IPS-11a (cell line): Measurements from ENCODE around the gene C4orf50.
"Not testable (repeated sequence)": the region's sequence is repeated elsewhere in the genome, so short reads cannot be mapped to it uniquely, and the experiment has no call there.

ENCODE experiments used
- H3K4me3 ChIP-seq: one replicate; pipeline ENCODE4 v1.5.1; 2013; ENCODE audit warnings: low read depth, low read length, control low read depth

Gene C4orf50

DNA sequence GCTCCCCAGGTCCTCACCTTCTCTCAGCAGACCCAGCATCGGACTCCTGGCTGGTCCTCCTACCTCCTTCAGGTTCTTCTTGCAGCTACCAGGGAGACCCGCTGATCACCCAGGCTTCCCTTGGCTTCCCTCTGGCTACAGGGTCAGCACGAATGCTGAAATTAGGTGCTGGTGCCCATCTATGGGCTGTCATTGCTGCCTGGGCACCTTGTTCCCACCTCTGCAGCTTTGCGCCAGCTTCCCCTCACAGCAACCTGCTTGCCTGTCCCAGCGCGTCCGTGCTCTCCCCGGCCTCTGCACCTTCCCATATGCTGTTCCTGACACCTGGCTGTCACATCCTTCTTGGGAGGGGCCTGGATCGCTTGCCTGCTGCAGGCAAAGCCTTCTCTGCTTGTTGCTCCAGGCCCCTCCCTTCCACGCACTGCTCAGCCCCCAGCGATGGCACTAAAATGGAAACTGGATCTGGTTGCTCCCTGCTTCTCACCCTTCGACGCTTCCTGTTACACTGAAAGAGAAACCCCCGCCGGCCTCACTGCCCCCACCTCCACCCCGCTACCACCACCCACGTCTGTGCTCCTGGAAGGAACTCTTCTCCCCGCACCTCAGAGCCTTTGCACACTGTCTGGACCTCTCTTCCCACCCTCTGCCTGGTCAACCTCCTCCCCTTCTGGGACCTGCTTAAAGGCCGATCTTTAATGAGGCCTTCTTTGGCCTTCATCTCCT is 22.2 kb downstream of the C4orf50 start:
- H3K4me3 ChIP-seq = no peak overlapping the region

DNA sequence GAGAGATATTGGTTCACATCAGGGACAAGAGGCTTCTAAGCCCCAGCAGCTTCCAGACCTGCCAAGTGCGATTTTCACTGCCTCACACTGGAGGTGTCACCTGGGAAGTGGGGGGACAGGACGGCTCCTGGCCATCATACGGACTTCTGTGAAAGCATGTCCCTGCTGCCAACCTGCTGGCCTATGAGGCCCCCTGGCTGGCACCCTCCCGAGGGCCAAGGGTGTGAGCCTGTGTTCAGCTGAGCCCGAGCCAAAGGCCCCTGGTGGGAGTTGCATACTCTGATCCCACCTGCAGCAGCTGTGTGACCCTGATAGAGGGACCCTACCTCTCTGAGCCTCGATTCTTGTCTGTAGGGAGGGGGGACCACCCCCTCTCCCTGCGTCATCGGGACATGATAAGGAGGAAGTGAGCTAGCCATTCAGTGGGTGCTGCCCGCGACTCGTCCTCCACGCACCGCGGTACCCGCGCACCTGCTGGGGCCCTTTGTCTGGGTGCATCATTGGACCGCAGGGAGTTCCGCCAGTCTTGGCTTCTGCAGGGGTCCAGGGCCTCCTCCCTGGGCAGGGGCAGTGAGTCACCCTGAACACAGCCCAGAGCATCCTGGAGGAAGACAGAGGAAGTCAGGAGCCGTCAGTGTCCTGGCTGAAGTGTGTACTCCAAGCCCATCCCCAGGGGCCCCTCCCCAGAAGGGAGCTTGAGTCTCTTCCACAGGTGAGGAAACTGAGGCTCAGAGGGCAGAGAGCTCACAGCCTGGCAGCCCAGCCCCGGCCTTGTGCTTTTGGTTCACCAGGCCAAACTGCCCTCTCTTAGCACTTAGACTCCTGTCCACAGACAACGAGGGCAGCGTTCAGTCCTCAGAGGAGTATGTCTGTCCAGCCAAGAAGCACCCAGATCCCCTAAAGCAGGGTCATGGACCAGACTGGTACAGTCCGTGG is 24.1 kb downstream of the C4orf50 start:
- H3K4me3 ChIP-seq = no peak overlapping the region

DNA sequence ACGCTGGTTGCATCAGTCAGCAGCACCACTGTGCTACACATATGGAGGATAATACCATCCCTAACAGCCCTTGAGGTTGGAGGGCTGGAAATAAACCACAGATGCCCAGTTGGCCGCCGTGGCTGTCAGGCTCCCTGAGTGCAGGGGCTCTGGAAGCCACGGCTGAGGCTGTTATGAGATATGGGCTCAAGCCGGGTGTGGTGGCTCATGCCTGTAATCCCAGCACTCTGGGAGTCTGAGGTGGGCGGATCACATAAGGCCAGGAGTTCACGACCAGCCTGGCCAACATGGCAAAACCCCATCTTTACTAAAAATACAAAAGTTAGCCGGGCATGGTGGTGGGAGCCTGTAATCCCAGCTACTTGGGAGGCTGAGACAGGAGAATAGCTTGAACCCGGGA is 24.9 kb downstream of the C4orf50 start:
- H3K4me3 ChIP-seq = not testable (repeated sequence)

DNA sequence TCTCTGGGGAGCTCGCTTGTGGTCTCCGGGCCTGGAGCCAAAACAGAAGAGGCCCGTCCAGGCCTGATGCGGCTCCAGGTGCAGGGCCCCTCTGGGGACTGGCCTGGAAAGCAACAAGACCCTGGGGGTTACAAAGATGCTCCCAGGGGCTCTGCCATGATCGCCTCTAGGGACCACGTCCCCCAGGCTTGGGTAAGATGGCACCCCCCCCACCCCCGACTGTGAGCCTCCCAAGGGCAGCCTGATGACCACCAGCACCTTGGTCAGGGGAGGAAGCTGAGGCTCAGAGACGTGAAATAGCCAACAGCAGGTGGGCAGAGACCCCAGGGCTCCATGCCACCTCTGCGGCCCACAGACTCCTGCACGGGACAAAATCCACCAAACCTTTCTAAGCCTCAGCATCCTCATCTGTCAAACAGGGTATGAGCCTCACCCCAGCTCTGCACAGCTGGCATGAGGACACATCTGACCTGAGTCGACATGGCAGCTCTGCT is 25.4 kb downstream of the C4orf50 start:
- H3K4me3 ChIP-seq = no peak overlapping the region

DNA sequence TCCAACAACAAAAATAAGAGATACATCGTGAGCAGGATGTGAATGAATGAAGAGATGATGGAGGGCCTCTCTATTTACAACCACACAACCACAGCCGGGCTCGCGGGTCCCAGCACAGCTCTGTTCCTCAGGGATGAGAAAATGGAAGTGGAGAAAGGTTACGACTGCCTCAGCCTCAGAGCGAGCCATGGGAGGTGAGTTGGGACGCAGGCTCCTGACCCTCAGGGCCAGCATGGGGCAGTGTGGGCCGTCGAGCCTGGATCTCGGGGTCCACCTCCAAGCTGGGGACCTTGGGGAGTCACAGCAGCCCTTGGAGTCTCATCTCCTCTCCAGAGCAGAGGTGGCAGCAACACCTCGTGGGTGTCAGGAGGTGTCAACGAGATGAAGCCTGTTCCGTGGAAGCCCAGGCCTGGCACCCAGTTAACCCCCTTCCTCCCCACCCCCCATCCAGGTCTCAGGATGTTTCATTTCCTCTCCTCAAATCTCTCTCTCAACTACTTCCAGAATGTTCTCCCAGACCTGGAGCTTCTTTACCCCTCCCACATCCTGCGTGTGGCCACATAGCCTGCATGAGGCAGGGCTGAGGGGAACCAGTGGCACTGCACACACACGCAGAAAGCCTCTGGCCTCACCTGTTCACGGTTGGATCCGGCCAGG is 25.9 kb downstream of the C4orf50 start:
- no peak overlapping the region for H3K4me3 ChIP-seq

DNA sequence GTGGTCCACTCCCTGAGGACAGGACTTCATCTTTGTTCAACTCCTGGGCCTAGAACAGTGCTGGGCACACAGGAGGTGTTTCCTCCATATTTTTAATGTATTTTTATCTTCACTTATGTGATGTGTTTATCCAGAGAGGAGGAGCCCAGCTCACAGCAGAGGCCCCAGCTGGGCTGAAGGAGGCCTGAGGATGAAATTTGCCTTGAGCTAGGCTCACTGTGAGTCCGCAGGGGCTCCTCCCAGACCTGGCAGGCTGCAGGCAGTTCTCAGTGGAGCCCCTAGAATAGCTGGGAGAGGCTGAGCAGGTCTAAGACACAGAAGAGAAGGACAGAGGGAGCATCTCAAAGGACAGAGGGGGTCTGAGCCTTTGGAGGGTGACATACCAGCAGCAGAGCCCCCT is 26.8 kb downstream of the C4orf50 start:
- no peak overlapping the region for H3K4me3 ChIP-seq

DNA sequence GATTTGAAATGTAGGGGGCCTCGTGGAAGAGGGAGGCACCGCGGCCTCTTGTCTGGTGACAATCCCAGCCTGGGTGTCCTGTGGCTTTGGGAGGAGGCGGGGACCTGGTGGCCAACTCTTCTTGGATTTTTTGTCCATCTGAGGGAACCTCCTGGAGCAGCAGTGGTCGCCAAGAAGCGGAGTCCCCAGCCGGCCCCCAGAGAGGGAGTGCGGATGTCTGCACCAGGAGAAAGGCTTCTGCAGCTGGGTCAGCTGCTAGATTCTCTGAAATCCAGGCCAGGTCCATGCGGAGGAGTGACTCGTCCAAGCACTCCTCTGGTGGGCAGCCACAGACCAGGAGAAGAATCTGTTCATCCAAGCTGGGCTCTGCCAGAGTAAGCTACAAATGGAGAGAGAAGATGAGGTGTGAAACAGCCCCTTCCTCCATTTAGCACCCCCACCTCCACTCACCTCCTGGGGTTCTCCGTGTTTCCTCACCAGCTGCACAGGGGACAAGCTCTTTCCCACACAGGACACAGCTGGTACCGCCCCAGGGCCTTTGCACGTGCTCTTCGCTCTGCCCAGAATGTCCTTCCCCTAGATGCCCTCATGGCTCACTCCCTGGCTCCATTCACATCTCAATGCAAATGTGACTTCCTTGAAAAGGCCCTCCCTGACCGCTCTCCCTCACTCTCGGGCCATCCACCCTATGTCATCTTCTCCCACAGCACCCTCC is 27.6 kb downstream of the C4orf50 start:
- H3K4me3 ChIP-seq = no peak overlapping the region

DNA sequence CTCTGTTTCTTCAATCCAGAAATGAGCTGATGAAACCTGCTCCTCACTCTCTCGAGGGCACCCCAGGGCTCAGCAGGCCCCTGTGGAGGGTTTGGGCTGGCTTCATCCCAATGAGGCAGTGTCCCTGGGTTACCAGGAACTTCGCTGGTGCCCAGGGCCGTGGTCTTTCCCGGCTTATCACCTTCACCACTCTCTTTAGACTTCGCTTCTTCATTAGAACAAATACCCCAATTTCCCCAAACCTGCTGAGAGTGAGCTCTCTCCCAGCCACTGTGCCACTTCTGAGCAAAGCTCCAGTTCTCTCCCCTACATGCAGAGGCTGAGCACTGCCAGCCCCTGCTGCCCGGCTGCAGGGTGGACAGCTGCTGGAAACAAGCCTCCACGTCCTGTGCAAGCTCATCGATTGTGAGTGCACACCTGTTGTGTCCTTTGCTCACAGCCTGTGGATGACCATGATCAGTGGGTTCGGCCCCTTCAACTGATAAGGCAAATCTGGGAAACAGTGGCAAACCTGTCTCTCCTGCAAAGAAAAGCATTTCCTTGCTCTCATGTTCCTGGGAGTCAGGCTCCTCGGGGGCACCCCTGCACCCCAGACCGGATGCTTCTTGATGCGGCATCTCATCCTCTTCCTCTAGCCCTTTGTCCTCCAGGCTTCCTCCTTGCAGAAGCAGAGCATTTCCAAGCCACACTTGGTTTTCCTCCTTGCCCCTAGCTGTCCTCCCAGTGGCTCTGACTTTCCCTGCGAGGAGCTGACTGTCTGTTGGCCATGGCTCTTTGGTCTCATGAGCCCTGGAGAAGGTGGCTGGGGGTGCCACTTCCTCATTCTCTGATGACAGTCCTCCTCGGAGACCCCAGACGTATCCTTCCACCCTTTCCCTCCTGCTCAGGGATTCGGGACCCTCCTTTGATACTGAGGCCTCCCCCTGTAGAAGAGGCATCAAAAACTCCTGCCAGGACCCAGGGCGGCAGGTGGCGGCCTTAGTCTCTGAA is 28.7 kb downstream of the C4orf50 start:
- no peak overlapping the region for H3K4me3 ChIP-seq

DNA sequence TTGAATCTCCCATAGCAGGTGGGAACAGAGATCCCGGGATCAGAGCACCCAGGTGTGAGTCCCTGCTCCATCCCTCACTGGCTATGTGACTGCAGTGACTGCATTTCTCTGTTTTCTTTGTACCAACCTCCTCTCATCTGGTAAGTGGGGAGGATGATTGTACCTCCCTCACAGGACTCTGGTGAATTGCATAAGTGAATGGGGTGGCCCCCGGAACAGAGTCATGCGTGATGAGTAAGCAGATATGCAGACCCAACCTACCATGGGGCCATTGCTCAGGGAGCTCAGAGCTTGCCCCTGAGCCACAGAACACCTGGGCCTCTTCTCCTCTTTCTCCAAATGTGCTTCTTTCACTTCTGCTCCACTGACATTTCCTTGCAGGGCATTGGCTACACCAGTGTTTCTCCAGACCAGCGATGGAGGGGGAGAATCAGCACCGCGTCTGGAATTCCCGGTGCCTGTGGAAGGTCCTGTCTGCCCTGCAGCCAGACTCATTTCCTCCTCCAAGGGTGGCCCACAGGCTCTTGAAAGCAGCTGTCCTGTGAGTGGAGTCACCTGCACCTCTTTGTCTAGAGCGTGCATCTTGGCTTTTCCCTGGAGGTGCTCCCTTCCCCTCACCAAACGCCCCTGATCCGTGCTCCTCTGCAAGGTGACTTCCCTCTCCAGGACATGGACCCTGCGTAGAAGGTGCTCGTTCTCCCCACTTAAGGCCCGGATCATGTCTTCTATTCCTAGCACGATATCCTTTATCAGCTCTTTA is 30.0 kb downstream of the C4orf50 start:
- H3K4me3 ChIP-seq = no peak overlapping the region

DNA sequence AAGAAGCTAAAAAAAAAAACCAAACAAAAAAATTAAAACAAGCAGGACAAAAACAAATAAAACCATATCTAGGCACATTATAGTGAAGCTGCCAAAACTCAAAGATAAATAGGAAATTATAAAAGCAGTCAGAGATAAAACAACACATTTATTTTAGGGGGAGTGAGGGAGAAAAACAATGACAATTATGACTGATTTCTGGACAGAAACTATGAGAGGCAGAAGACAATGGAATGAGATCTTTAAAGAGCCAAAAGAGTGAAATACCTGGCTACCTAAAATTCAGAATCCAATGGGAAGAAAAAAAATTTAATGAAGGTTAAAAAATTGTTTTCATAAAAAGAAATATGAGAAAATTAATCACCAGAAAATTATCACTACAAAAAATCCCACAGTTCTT is 33.4 kb downstream of the C4orf50 start:
- H3K4me3 ChIP-seq = no peak overlapping the region

DNA sequence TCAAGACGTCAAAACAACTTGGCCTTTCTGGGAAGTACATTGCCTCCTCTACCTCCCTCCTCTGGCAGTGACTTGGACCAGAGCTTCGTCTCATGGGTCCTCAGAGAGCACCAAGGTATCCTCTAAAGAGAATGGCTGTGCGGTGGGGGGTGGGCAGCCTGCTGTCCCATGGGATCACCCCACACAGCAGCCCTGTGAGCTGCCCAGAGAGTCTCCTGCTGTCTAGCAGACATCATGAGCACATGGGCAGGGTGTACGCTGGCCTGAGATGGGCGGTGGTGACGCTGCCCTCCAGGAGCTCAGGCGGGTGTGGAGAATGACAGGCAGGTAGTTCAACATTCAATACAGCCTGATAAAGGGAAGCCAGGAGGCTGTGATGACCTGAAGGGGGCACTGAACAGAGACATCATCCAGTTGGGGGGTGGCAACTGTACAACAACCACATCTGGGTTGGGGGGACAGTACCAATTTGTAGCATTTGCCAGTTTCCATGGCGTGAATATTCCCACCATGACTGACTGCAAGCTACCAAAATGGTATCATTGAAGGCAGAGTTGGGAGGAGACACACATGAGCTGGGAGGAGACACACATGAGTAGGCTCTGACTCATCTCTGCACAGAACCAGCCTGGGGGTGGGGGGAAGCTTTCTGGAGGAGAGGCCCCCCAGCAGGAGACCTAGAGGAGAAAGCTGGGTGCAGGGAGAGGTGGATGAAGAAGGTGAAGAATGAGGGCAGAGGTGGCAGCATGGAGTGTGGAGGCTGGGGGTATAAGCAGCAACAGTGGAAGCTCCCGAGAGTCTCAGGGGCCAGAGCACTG is 35.9 kb downstream of the C4orf50 start:
- no peak overlapping the region for H3K4me3 ChIP-seq

DNA sequence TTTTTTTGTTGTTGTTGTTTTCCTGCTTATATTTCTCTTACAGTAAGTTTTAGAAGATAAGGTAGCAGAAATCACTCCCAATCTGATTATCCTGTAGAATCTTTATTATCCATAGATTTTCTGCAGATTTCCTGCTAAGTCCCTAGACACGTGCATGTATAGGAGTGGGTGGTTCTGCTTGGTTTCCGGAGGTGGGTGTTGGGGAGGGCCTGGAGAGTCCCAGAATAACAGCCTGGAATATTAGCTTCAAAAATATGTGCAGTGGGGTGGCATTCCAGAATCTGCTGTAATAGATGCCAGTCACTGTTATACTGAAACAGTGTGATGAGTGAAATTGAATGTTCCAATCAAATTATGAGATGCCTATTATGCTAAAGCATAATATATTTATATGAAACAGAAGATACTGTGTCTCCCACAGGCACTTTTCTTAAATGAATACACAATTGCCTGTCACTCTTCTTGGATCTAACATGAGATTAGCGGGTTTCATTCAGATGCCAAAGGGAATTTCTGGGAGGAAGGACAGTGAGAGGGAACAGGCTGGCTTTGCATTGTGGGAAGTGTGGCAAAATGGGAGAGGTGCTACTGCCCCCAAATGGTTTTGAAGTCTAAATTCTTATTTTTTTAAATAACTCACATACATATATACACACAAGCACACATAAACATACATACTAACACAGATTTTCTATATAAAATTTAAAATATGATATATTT is 37.6 kb downstream of the C4orf50 start:
- H3K4me3 ChIP-seq = no peak overlapping the region

DNA sequence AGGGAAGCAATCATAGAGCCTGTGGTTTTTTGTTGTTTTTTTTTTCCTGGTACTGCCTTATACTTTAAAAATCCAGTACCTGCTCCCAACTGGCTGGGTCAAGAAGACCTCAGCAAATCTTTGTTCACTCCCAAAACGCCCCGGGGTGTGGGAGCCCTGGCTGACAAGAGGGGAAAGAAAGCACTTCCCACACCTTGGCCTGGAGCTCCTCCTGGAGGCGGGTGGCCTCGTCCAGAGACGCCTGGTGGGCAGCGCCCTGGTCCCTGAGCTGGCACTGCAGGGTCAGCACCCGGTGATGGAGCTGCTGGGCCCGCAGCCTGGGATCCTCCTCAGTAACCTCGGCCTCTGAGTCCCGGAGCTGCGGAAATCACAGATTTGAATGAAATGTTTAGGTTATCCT is 38.2 kb downstream of the C4orf50 start:
- no peak overlapping the region for H3K4me3 ChIP-seq

DNA sequence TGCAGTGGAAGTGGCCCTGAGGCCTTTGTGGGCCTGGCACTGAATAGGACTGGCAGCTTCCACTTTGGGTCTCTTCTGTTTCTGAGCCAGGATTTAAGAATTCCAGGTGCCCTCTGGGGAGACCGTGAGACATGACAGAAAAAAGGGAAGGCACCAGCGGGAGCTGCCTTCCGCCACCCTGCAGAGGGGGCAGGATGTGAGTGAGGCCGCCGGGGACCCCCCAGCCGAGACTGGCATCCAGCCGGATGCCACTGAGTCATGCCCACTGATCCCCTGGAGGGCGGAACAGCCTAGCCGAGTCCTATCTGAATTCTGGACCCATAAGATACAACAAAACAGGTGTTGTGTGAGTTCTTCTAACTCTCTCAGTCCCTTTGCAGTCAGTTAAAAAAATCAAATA is 41.3 kb downstream of the C4orf50 start:
- no peak overlapping the region for H3K4me3 ChIP-seq

DNA sequence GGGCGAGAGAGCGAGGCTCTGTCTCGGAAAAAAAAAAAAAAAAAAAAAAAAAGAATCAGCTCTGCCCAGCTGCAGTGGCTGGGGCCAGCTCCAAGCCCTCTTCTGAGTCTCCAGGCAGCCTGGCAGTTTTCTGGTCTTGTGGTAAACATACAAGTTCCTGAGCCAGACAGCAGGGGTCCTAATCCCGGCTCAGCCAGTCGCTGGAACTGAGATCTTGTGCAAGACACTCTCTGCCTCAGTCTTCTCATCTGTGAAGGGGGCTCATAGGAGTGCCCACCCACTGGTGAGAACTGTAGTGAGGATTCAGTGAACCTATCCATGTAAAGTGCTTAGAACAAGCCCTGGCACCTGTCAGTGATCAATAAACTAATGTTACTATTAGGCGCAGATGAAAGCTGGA is 41.8 kb downstream of the C4orf50 start:
- no peak overlapping the region for H3K4me3 ChIP-seq

DNA sequence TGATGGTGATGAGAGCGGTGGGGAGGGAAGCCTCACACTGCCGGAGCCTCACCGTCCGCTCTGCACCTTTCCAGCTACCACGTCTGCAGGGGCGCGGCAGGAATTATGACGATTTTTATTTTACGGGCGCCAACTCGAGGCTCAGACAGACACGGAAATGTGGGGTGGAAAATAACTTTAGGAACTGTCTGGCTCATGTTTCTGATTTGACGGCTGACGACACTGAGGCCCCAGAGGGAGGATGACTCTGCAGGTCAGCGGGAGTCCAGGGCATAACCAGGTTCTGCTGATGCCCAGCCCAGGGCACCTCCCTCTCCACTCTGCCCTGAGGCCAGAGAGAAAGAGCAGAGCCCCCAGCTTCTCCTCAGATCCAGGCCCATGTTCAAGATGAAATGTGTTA is 43.9 kb downstream of the C4orf50 start:
- no peak overlapping the region for H3K4me3 ChIP-seq

DNA sequence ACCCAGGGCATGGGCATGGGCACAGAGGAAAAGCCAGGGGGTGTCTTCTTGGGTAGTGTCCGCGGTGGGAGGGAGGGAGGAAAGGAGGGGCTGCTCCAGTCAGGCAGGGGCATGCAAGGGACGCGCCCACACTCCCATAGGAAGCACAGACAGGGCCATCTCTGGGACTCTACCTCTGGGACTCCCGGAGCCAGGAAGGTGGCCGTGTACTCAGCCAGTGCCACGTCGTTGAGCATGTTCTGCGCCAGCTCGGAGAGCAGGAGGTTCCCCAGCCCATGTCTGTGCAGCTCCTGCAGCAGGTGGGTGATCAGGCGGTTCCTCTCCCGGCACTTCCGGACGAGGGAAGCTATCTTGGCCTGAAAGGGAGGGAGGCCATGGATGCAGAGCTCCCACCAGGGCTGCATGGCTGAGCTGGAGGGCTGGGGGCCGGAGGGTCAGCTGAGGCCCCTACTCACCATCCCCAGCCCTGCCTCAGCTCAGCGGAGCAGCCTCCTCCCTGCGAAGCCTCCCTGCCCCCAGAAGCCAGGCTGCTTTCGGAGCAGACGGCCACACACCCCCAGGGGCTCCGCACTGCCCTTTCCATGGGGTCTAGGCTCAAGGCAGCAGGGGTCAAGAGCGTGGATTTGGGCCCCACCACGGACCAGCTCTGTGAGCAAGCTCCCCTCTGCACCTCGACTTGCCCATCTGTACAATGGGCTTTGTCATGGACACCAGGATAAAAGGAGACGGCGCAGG is 44.6 kb downstream of the C4orf50 start:
- H3K4me3 ChIP-seq = no peak overlapping the region
